Measurements from ENCODE around the gene GOLGA6L10.

DNA sequence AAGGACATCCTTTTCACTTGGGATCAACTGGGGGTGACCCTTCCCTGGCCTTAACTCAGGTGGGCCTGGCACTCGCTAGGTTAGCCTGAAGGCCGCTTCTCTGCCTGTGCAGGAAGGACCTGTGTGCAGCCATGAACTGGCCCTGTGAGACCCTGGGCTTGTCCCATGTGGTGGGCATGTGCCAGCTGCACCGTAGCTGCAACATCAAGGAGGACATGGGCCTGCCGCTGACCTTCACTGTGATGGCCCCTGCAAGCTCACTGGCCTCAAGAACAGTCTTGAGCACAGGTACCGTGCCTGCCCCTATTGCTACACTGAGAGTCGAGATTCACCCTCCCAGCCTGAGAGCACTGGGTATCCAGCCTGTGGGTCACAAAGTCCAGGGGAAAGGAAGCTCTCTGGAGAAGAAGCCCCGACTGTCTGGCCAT, 43.6 kb downstream of the GOLGA6L10 start:
- no peak for TF ChIP-seq POLR2A (IDR thresholded peaks at IDR 0.05)
- TF ChIP-seq, protein P1, sequence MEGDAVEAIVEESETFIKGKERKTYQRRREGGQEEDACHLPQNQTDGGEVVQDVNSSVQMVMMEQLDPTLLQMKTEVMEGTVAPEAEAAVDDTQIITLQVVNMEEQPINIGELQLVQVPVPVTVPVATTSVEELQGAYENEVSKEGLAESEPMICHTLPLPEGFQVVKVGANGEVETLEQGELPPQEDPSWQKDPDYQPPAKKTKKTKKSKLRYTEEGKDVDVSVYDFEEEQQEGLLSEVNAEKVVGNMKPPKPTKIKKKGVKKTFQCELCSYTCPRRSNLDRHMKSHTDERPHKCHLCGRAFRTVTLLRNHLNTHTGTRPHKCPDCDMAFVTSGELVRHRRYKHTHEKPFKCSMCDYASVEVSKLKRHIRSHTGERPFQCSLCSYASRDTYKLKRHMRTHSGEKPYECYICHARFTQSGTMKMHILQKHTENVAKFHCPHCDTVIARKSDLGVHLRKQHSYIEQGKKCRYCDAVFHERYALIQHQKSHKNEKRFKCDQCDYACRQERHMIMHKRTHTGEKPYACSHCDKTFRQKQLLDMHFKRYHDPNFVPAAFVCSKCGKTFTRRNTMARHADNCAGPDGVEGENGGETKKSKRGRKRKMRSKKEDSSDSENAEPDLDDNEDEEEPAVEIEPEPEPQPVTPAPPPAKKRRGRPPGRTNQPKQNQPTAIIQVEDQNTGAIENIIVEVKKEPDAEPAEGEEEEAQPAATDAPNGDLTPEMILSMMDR (IDR thresholded peaks at IDR 0.05), result no peak
